Activated T-cell treated with anti-CD3 and anti-CD28 coated beads for 4 hours (primary cell): ENCODE results near the gene ERMARD.

Experiments
- DNase-seq: peaks from one replicate; pipeline ENCODE4 v3.0.0-alpha.2; 2020

The ERMARD gene

GRCh38 chr6:169803271-169803811 is 51.9 kb downstream of the ERMARD start:
- DNase-seq, result no peak

- DNase-seq, result no peak
Measured at GRCh38 chr6:169803816-169804340, 52.5 kb downstream of the ERMARD start.

- no peak for DNase-seq
Measured at GRCh38 chr6:169804427-169804826, 53.0 kb downstream of the ERMARD start.

- DNase-seq, result no peak
Measured at GRCh38 chr6:169805242-169805838, 53.9 kb downstream of the ERMARD start.

GRCh38 chr6:169806701-169807100 is 55.3 kb downstream of the ERMARD start:
- DNase-seq, result no peak

GRCh38 chr6:169807229-169807628 is 55.8 kb downstream of the ERMARD start:
- DNase-seq, result no peak

GRCh38 chr6:169807699-169808607 is 56.5 kb downstream of the ERMARD start:
- no peak for DNase-seq

- no peak for DNase-seq
Measured at GRCh38 chr6:169808608-169808967, 57.2 kb downstream of the ERMARD start.

- DNase-seq, result no peak
Measured at GRCh38 chr6:169809386-169809785, 58.0 kb downstream of the ERMARD start.

GRCh38 chr6:169810066-169810989 is 58.9 kb downstream of the ERMARD start:
- DNase-seq, result no peak

- DNase-seq, result no peak
Measured at GRCh38 chr6:169811072-169811471, 59.6 kb downstream of the ERMARD start.

- no peak for DNase-seq
Measured at GRCh38 chr6:169811521-169812256, 60.3 kb downstream of the ERMARD start.

- no peak for DNase-seq
Measured at GRCh38 chr6:169812257-169812644, 60.8 kb downstream of the ERMARD start.

GRCh38 chr6:169813969-169814368 is 62.5 kb downstream of the ERMARD start:
- no peak for DNase-seq

- no peak for DNase-seq
Measured at GRCh38 chr6:169816054-169816453, 64.6 kb downstream of the ERMARD start.

GRCh38 chr6:169816975-169817374 is 65.6 kb downstream of the ERMARD start:
- no peak for DNase-seq

- DNase-seq, result no peak
Measured at GRCh38 chr6:169820358-169820757, 68.9 kb downstream of the ERMARD start.

- no peak for DNase-seq
Measured at GRCh38 chr6:169824021-169824420, 72.6 kb downstream of the ERMARD start.

- no peak for DNase-seq
Measured at GRCh38 chr6:169824848-169825557, 73.6 kb downstream of the ERMARD start.

- no peak for DNase-seq
Measured at GRCh38 chr6:169825558-169826225, 74.3 kb downstream of the ERMARD start.

GRCh38 chr6:169826697-169827096 is 75.3 kb downstream of the ERMARD start:
- no peak for DNase-seq
